Colonic mucosa (tissue), 4 donors: ENCODE results near the gene DOCK11. TPM values are rescaled to one million over a fixed set of nuclear protein-coding genes. Genes with fewer than 3 reads are reported as not detected.

Experiments used
- DNase-seq: peaks from one replicate; pipeline ENCODE4 v3.0.0-alpha.2; 2020
- H3K27ac ChIP-seq: fragments of 200-600 bp; one replicate; pipeline ENCODE4 v1.8.0; 2021
- H3K27me3 ChIP-seq: fragments of 200-600 bp; one replicate; pipeline ENCODE4 v1.8.0; 2021
- H3K36me3 ChIP-seq: fragments of 200-600 bp; one replicate; pipeline ENCODE4 v1.8.0; 2021
- H3K4me1 ChIP-seq: fragments of 200-600 bp; one replicate; pipeline ENCODE4 v1.8.0; 2021; ENCODE audit warnings: mild to moderate bottlenecking
- H3K4me3 ChIP-seq: fragments of 200-600 bp; one replicate; pipeline ENCODE4 v1.8.0; 2021
- H3K9ac ChIP-seq, 2 donors: one replicate each; pipeline ENCODE4 v1.7.0; 2013; ENCODE audit warnings: control low read depth in 2 of 2, low read depth in 2 of 2, low read length in 2 of 2
- H3K9me3 ChIP-seq: fragments of 200-600 bp; one replicate; pipeline ENCODE4 v1.8.0; 2021
- intact Hi-C: fragments of 100-400 bp; cut with DNase I; formaldehyde crosslinking; loops from one replicate; pipeline ENCODE4 v1.14.1; 2022
- total RNA-seq, 2 donors: library from RNA; stranded (reverse); fragmentation: NEBNext Ultra II Directional in 1 of 2; extraction: Animal tissue kit (Norgen Biotek cat#: 25700) in 1 of 2; gene quantifications; one replicate each; pipeline ENCODE4 v1.2.1, GENCODE V29; 2021
- TF ChIP-seq, protein P1 (sequence below): fragments of 200-600 bp; IDR thresholded peaks from one replicate; pipeline ENCODE4 v1.8.0; 2022; ENCODE audit warnings: antibody characterized with exemption, mild to moderate bottlenecking
- donor health status: healthy.
- donor health status: DM: no; HTN: no; CAD: no.
- donor health status: DM: no; HTN: no; CAD: no.

The DOCK11 gene
- total RNA-seq, 2 donors from 2014 or later = 3.3 to 8.7 TPM

DNA sequence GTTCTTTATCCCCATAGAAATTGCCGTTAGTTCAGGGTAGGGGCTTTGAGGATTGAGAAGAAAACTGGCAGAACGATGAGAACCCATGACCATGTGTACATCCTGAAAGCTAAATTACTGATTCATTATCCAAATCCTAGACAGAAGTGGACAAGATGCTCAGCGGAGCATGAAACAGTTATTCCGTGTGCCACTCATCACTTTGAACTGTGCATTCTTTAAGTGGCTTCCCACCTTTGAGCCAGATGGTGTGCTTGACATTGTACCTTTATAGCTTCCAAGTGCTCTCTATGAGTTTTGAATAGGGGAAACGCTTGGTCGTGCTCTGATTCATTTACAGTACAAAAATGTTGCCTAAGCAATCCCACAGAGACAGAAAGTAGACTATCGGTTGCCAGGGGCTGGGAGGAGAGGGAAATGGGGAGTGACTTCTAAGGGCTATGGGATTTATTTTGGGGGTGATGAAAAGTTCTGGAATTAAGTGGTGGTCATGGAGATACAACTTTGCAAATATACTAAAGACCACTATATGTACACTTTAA lies 100.0 kb downstream of the DOCK11 start:
- TF ChIP-seq, protein P1, sequence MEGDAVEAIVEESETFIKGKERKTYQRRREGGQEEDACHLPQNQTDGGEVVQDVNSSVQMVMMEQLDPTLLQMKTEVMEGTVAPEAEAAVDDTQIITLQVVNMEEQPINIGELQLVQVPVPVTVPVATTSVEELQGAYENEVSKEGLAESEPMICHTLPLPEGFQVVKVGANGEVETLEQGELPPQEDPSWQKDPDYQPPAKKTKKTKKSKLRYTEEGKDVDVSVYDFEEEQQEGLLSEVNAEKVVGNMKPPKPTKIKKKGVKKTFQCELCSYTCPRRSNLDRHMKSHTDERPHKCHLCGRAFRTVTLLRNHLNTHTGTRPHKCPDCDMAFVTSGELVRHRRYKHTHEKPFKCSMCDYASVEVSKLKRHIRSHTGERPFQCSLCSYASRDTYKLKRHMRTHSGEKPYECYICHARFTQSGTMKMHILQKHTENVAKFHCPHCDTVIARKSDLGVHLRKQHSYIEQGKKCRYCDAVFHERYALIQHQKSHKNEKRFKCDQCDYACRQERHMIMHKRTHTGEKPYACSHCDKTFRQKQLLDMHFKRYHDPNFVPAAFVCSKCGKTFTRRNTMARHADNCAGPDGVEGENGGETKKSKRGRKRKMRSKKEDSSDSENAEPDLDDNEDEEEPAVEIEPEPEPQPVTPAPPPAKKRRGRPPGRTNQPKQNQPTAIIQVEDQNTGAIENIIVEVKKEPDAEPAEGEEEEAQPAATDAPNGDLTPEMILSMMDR = no peak
- Histone ChIP-seq H3K36me3 (no peaks in the 10 kb centered on the region), H3K27me3 (no peaks in the 10 kb centered on the region), H3K9ac (no peak overlapping the region), H3K27ac (no peak overlapping the region), H3K9me3 (no peaks in the 10 kb centered on the region), H3K4me1 (no peaks in the 10 kb centered on the region), H3K4me3 (no peak overlapping the region)
- intact Hi-C loops = no loop called here
- no peak for DNase-seq

DNA sequence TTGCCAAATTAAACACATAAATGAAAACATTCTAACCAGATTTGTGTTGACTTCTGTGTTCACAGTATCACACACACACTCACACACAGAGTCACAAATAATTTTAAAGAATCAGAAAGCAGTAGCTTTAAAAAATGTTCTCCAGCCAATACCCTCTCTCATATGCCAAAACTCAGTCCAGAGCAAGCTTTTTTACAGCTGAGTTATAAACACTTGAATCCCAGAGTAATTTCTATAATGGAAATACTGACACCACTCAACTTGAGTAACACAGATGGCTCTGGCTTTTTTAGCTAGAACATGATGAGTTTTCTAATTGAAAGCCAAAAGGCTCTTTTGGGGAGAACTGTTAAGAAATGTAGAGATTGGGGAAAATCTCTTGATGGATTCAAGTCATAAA lies 100.8 kb downstream of the DOCK11 start:
- Histone ChIP-seq H3K4me1 (no peaks in the 10 kb centered on the region), H3K4me3 (no peak overlapping the region), H3K27me3 (no peaks in the 10 kb centered on the region), H3K27ac (no peak overlapping the region), H3K9me3 (no peaks in the 10 kb centered on the region), H3K9ac (no peak overlapping the region), H3K36me3 (no peaks in the 10 kb centered on the region)
- TF ChIP-seq, protein P1 = no peak
- no peak for DNase-seq
- intact Hi-C loops = no loop called here

DNA sequence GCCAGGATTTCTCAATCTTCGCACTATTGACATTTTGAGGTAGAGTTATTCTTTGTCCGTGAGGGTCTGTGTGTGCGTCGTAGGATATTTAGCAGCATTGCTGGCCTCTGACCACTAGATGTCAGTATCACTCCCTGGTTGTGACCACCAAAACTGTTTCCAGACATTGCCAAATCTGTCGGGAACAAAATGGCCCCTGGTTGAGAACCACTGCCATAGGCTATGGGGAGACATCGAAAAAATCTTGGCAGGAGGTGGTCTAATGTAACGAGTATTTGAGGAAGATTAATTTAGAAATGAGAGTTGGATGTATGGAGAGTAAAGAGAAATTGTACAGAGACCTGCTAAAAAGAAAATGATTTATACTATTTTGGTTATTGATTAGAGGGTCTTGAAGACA lies 108.4 kb downstream of the DOCK11 start:
- no peaks in the 10 kb centered on the region for H3K4me1 ChIP-seq
- H3K36me3 ChIP-seq = no peaks in the 10 kb centered on the region
- no peak overlapping the region for H3K9ac ChIP-seq
- no peaks in the 10 kb centered on the region for H3K27me3 ChIP-seq
- no peak overlapping the region for H3K27ac ChIP-seq
- no peak overlapping the region for H3K4me3 ChIP-seq
- intact Hi-C loops = loop anchor here (10.0 kb wide), 1 partner anchor 149 kb away; no protein-coding TSS in a partner anchor
- peak; percentile 33 for DNase-seq
- TF ChIP-seq, protein P1 = peak; percentile 85
- H3K9me3 ChIP-seq = no peaks in the 10 kb centered on the region

DNA sequence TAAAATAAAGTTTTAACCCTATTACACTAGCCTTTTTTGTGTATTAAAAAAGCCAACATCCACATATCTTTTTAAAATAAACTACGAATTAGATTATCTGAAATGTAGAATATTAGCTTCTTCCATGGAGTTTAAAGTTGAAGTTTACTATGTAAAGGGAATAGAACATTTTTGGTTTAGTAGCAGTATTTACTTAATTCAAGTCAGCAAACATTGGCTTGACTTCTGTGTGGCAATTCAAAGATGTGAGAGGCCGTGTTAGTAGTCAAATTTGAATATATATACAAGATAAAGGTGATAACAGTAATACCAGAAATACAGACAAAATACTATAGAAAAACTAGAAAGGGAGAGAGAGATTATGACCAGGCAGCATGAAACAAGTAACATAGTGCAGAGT lies 116.7 kb downstream of the DOCK11 start:
- Histone ChIP-seq H3K4me3 (no peak overlapping the region), H3K9me3 (no peaks in the 10 kb centered on the region), H3K4me1 (no peaks in the 10 kb centered on the region), H3K36me3 (no peaks in the 10 kb centered on the region), H3K27me3 (no peaks in the 10 kb centered on the region), H3K27ac (no peak overlapping the region), H3K9ac (no peak overlapping the region)
- TF ChIP-seq, protein P1 = no peak
- intact Hi-C loops = no loop called here
- DNase-seq = no peak

DNA sequence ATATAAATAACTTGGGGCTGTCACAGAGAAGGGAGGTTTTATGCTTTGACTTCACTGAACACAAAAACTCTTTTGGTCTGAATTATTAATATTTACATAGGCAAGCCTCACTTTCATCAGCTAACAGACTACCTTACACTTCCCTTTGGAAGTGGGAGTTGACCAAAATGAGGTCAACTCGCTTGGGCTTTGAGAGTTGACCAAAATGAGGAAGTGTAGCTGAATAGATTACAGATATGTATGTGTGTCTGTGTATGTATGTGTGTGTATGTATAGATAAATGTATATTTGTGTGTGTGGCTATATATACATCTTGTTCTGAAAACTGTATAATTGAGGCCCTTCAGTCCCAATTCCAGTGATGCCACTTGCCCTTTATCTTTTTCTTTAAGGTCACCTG lies 118.5 kb downstream of the DOCK11 start:
- no peaks in the 10 kb centered on the region for H3K36me3 ChIP-seq
- DNase-seq = no peak
- intact Hi-C loops = no loop called here
- no peaks in the 10 kb centered on the region for H3K4me1 ChIP-seq
- no peaks in the 10 kb centered on the region for H3K27me3 ChIP-seq
- no peak overlapping the region for H3K9ac ChIP-seq
- no peak overlapping the region for H3K27ac ChIP-seq
- TF ChIP-seq, protein P1 = no peak
- no peak overlapping the region for H3K4me3 ChIP-seq
- H3K9me3 ChIP-seq = no peaks in the 10 kb centered on the region
